A549 (cell line): ENCODE data around the gene SSBP3. TPM values are rescaled to one million over a fixed set of nuclear protein-coding genes. Genes with fewer than 3 reads are reported as not detected.

ENCODE experiments used
- ATAC-seq, 2 experiments: fragments of 200-7000 bp in 1 of 2; fragments of >200 bp in 1 of 2; cut with Nextera tagmentation in 1 of 2; cut with Tn5 transposase in 1 of 2; 3 replicates each; pipeline versions ENCODE4 v1.8.0 to v1.9.1; 2018 to 2020; ENCODE audit warnings: mild to moderate bottlenecking in 1 of 2, moderate library complexity in 1 of 2
- CTCF ChIA-PET: fragments of 300-600 bp; sonication (Branson Sonifier 250); formaldehyde crosslinking; extraction: SDS; loops from one replicate; lab custom pipeline; 2021; ENCODE audit warnings: antibody characterized with exemption, inconsistent platforms; lab: Yijun Ruan, JAX
- POLR2A ChIA-PET: fragments of 350-600 bp; formaldehyde crosslinking; extraction: SDS; loops from one replicate; lab custom pipeline; 2021; ENCODE audit warnings: antibody characterized with exemption, inconsistent platforms; lab: Yijun Ruan, JAX
- DNase-seq, 2 experiments: peaks; one replicate each; pipeline versions ENCODE4 v3.0.0 to v3.0.0-alpha.2; 2011 to 2016; ENCODE audit warnings: low read depth in 1 of 2, low spot score in 1 of 2
- FAIRE-seq: peaks from 2 replicates; lab custom pipeline; 2011; peaks lifted over from hg19 to GRCh38; lab: Jason Lieb, UNC
- H3K27ac ChIP-seq, 2 experiments: fragments of >200 bp; sonication (Bioruptor Twin); formaldehyde crosslinking; 3 replicates each; pipeline ENCODE4 v1.5.1; 2016 to 2017
- H3K4me1 ChIP-seq: fragments of >200 bp; sonication (Bioruptor Twin); formaldehyde crosslinking; 3 replicates; pipeline ENCODE4 v1.6.1; 2016
- H3K4me2 ChIP-seq: fragments of >200 bp; sonication (Bioruptor Twin); formaldehyde crosslinking; 3 replicates; pipeline ENCODE4 v1.6.1; 2016
- H3K4me3 ChIP-seq: fragments of >200 bp; sonication (Bioruptor Twin); formaldehyde crosslinking; 3 replicates; pipeline ENCODE4 v1.5.1; 2016
- H3K9me3 ChIP-seq: fragments of >200 bp; sonication (Bioruptor Twin); formaldehyde crosslinking; 3 replicates; pipeline ENCODE4 v1.6.1; 2016
- BCL3 ChIP-seq: fragments of >200 bp; sonication (Bioruptor Twin); formaldehyde crosslinking; IDR thresholded peaks from 3 replicates; pipeline ENCODE4 v1.6.1; 2016
- CEBPB ChIP-seq, 2 experiments: fragments of >200 bp in 1 of 2; sonication (Bioruptor Twin) in 1 of 2; formaldehyde crosslinking in 1 of 2; IDR thresholded peaks; 2 replicates each; pipeline ENCODE4 v1.6.1; 2012 to 2016
- CTCF ChIP-seq: fragments of >200 bp; sonication (Bioruptor Twin); formaldehyde crosslinking; IDR thresholded peaks from 3 replicates; pipeline ENCODE4 v1.5.1; 2016
- E2F6 ChIP-seq: IDR thresholded peaks from 2 replicates; pipeline ENCODE4 v1.6.1; 2012; ENCODE audit warnings: low read depth, borderline replicate concordance
- EHMT2 ChIP-seq: fragments of 200-600 bp; sonication (generic); IDR thresholded peaks from 2 replicates; pipeline ENCODE4 v1.6.1; 2016; ENCODE audit warnings: antibody characterized with exemption, low read depth, mild to moderate bottlenecking, moderate library complexity
- EP300 ChIP-seq, 2 experiments: fragments of >200 bp; sonication (Bioruptor Twin); formaldehyde crosslinking; IDR thresholded peaks; 2 replicates in 1 of 2; 3 replicates in 1 of 2; pipeline ENCODE4 v1.6.1; 2016 to 2017
- FOSB ChIP-seq: fragments of 250-450 bp; sonication (Bioruptor Pico); IDR thresholded peaks from 2 replicates; pipeline ENCODE4 v1.5.0; 2020; ENCODE audit warnings: mild to moderate bottlenecking, moderate library complexity
- FOSL2 ChIP-seq, 2 experiments: fragments of 450-650 bp in 1 of 2; fragments of >200 bp in 1 of 2; sonication (Bioruptor Twin) in 1 of 2; formaldehyde crosslinking; IDR thresholded peaks; 2 replicates each; pipeline versions ENCODE4 v1.5.0 to v1.6.1; 2016 to 2020; ENCODE audit warnings: mild to moderate bottlenecking in 1 of 2, moderate library complexity in 1 of 2
- FOXS1 ChIP-seq: fragments of 250-450 bp; sonication (Bioruptor Pico); IDR thresholded peaks from 2 replicates; pipeline ENCODE4 v1.5.0; 2020; ENCODE audit warnings: mild to moderate bottlenecking, moderate library complexity
- HES2 ChIP-seq: fragments of >200 bp; sonication (Bioruptor Twin); formaldehyde crosslinking; IDR thresholded peaks from 2 replicates; pipeline ENCODE4 v1.6.1; 2016
- HMGXB4 ChIP-seq: fragments of 250-450 bp; sonication (Bioruptor Pico); IDR thresholded peaks from 2 replicates; pipeline ENCODE4 v1.5.0; 2021; ENCODE audit warnings: mild to moderate bottlenecking, moderate library complexity, borderline replicate concordance
- HOXA7 ChIP-seq: fragments of 250-450 bp; sonication (Bioruptor Pico); IDR thresholded peaks from 2 replicates; pipeline ENCODE4 v1.5.0; 2020; ENCODE audit warnings: mild to moderate bottlenecking, moderate library complexity
- HOXB5 ChIP-seq: fragments of 250-450 bp; sonication (Bioruptor Pico); IDR thresholded peaks from 2 replicates; pipeline ENCODE4 v1.5.0; 2020; ENCODE audit warnings: mild to moderate bottlenecking, moderate library complexity
- KDM5A ChIP-seq: fragments of 200-600 bp; sonication (generic); IDR thresholded peaks from 2 replicates; pipeline ENCODE4 v1.6.1; 2016; ENCODE audit warnings: antibody characterized with exemption, mild to moderate bottlenecking
- MAFK ChIP-seq: fragments of 450-650 bp; IDR thresholded peaks from 2 replicates; pipeline ENCODE4 v1.6.1; 2014; ENCODE audit not compliant: partially characterized antibody
- MAX ChIP-seq: IDR thresholded peaks from 2 replicates; pipeline ENCODE4 v1.6.1; 2012
- PHF8 ChIP-seq: fragments of 200-600 bp; sonication (generic); IDR thresholded peaks from 2 replicates; pipeline ENCODE4 v1.6.1; 2016; ENCODE audit warnings: low read depth, mild to moderate bottlenecking, antibody characterized with exemption, moderate library complexity, borderline replicate concordance
- RAD21 ChIP-seq, 2 experiments: fragments of >200 bp in 1 of 2; sonication (Bioruptor Twin) in 1 of 2; formaldehyde crosslinking in 1 of 2; IDR thresholded peaks in 1 of 2; conservative IDR thresholded peaks in 1 of 2; 2 replicates in 1 of 2; 3 replicates in 1 of 2; pipeline ENCODE4 v1.6.1; 2012 to 2018; ENCODE audit warnings: inconsistent platforms in 1 of 2
- SREBF2 ChIP-seq: fragments of 450-650 bp; IDR thresholded peaks from 2 replicates; pipeline ENCODE4 v1.6.1; 2014; ENCODE audit warnings: mild to moderate bottlenecking, moderate library complexity
- TFCP2L1 ChIP-seq: fragments of 250-450 bp; sonication (Bioruptor Pico); IDR thresholded peaks from 2 replicates; pipeline ENCODE4 v1.5.0; 2021; ENCODE audit warnings: mild to moderate bottlenecking
- TP53 ChIP-seq: fragments of 250-450 bp; sonication (Bioruptor Pico); IDR thresholded peaks from 2 replicates; pipeline ENCODE4 v1.5.0; 2021; ENCODE audit warnings: mild to moderate bottlenecking, moderate library complexity
- USF2 ChIP-seq: fragments of 450-650 bp; IDR thresholded peaks from 2 replicates; pipeline ENCODE4 v1.6.1; 2014; ENCODE audit warnings: antibody characterized with exemption
- ZC3H11A ChIP-seq: fragments of 450-650 bp; IDR thresholded peaks from 2 replicates; pipeline ENCODE4 v1.6.1; 2014; ENCODE audit warnings: antibody characterized with exemption, mild to moderate bottlenecking
- WGBS: methylation state at CpG from one replicate; pipeline ENCODE4 v1.1.6; 2017; ENCODE audit errors: missing lambda C conversion rate; 5-methylcytosine and 5-hydroxymethylcytosine counted together
- polyA plus RNA-seq, 4 experiments: library from polyadenylated mRNA; depleted of rRNA in 3 of 4; stranded (reverse); fragments of >200 nt; fragmentation: RNase III in 1 of 4; extraction: RNeasy Plus Mini Kit Qiagen cat#74134 plus additional on column Dnase treatment in 1 of 4; gene quantifications; 2 replicates in 3 of 4; 3 replicates in 1 of 4; pipeline ENCODE4 v1.2.3, GENCODE V29; 2011 to 2017

SSBP3 gene
- polyA plus RNA-seq, 2 of the 4 experiments (the other 2 are of a cell fraction) = 7.2 to 9.1 TPM

- no peak for TF ChIP-seq HOXA7 (CRISPR knock-in tag)
- TF ChIP-seq BCL3 = no peak
- TF ChIP-seq CTCF = no peak
- no peak for TF ChIP-seq MAX
- TF ChIP-seq HOXB5 (CRISPR knock-in tag) = no peak
- no peak for TF ChIP-seq PHF8
- TF ChIP-seq RAD21 (conservative IDR thresholded peaks at IDR 0.05 in 1 of 2, IDR thresholded peaks at IDR 0.05 in 1 of 2) = no peak
- TF ChIP-seq FOSB (CRISPR knock-in tag) = no peak
- TF ChIP-seq SREBF2 = no peak
- H3K4me2 ChIP-seq = no peak overlapping the region
- ChIA-PET POLR2A (no interaction called here), CTCF (no interaction called here)
- no peak overlapping the region for H3K4me3 ChIP-seq
- 94% methylated on average over 19 of the region's 23 CpGs for WGBS
- DNase-seq = no peak
- no peak for ATAC-seq
- H3K4me1 ChIP-seq = no peaks in the 10 kb centered on the region
- H3K9me3 ChIP-seq = no peaks in the 10 kb centered on the region
- no peak for FAIRE-seq
- H3K27ac ChIP-seq = no peak overlapping the region
Observed at GRCh38 chr1:54257876-54258275, 148.3 kb downstream of the SSBP3 start.

GRCh38 chr1:54257346-54257620, 148.9 kb downstream of the SSBP3 start:
- DNase-seq = no peak
- Histone ChIP-seq H3K27ac (no peak overlapping the region), H3K4me1 (no peaks in the 10 kb centered on the region), H3K4me2 (no peak overlapping the region), H3K4me3 (no peak overlapping the region)
- ATAC-seq = no peak
- ChIA-PET POLR2A (no interaction called here), CTCF (no interaction called here)
- no peak for FAIRE-seq
- WGBS = 83% methylated on average over 10 of the region's 10 CpGs
- TF ChIP-seq EP300 (IDR thresholded peaks at IDR 0.05) = no peak
- no peak for TF ChIP-seq SREBF2
- no peak for TF ChIP-seq FOSL2 (IDR thresholded peaks at IDR 0.05)
- TF ChIP-seq FOSL2 (CRISPR knock-in tag; IDR thresholded peaks at IDR 0.05) = no peak
- TF ChIP-seq KDM5A = no peak
- no peak for TF ChIP-seq BCL3
- no peak for TF ChIP-seq RAD21 (conservative IDR thresholded peaks at IDR 0.05 in 1 of 2, IDR thresholded peaks at IDR 0.05 in 1 of 2)
- TF ChIP-seq, all 56 proteins: peak for 0
- H3K9me3 ChIP-seq = no peaks in the 10 kb centered on the region

GRCh38 chr1:54256522-54257345, 149.5 kb downstream of the SSBP3 start:
- ChIA-PET POLR2A (no interaction called here), CTCF (interaction anchor here (1.3 kb wide), 1 partner anchor 9 kb away, joined by 3 read pairs; no protein-coding TSS in a partner anchor)
- Histone ChIP-seq H3K4me3 (no peak overlapping the region), H3K4me1 (no peaks in the 10 kb centered on the region), H3K4me2 (no peak overlapping the region), H3K9me3 (no peaks in the 10 kb centered on the region), H3K27ac (no peak overlapping the region)
- no peak for DNase-seq
- FAIRE-seq = no peak
- TF ChIP-seq E2F6 = no peak
- TF ChIP-seq EHMT2 = no peak
- TF ChIP-seq CEBPB (IDR thresholded peaks at IDR 0.05) = no peak
- TF ChIP-seq ZC3H11A = no peak
- TF ChIP-seq MAFK = no peak
- TF ChIP-seq HES2 = no peak
- no peak for TF ChIP-seq HMGXB4 (CRISPR knock-in tag)
- TF ChIP-seq TP53 (CRISPR knock-in tag) = no peak
- no peak for TF ChIP-seq USF2
- TF ChIP-seq TFCP2L1 (CRISPR knock-in tag) = no peak
- TF ChIP-seq FOXS1 (CRISPR knock-in tag) = no peak
- TF ChIP-seq EP300 (IDR thresholded peaks at IDR 0.05) = no peak
- no peak for TF ChIP-seq KDM5A
- WGBS = 89% methylated on average over 13 of the region's 13 CpGs
- ATAC-seq = no peak
